ENCODE measurements around the gene MSH5.
"Not testable (repeated sequence)": the region's sequence is repeated elsewhere in the genome, so short reads cannot be mapped to it uniquely, and the experiment has no call there.

Gene MSH5

DNA sequence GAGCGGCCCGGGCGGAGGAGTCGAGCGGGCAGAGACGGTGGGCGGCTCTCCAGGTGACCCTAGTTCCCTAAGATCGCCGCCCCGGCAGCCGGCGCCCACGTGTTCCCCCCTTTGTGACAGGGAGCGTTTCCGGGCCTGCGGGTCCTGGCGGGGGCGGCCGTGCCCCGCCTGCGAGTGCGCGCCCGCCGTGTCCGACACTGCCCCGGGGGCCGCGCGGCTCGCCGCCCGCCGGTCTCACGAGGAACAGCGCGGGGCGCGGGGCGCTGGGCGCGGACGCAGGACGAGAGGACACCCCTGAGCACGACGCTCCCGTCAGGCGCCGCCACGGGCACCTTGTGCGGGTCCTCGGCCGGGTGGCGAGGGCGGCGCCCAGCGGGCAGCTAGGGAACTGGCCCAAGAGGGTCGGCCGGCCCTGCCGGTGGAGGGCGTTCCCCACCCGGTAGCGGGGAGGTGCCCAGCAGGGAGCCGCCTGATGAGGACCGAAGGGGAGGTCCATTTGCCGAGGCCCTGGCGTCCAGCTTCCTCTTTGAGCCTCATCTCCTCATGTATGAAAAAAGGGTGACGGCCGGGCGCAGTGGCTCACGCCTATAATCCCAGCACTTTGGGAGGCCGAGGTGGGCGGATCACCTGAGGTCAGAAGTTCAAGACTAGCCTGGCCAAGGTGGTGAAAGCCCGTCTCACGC is 56.0 kb downstream of the MSH5 start, which contains the start of gene VARS1:
TSS of gene VARS1 (minus strand) at position 137 of the 683 bp plus-strand sequence. CDS start 535 bp downstream, outside the sequence.
- in situ Hi-C loops (cut with HindIII; ENCODE audit: low sequenced_read_pairs): no loop called here

DNA sequence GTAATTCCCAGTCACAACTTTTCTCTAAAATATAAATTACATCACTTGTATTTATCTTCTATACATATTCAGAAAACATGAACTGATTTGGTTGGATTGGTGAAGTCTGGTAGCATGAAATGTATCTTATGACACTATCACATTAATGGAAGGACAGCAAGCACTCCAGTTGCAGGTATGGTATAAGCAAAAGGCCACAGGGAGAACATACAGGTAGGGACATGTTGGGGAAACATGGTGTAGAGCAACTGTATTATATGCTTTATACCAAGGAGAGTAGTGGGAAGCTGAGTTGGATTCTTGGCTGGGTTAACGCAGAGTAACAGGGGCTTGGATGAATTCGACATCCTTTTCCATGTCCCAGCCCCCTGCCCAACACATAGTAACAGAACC is 57.2 kb downstream of the MSH5 start:
- in situ Hi-C loops (cut with HindIII; ENCODE audit: low sequenced_read_pairs): no loop called here

DNA sequence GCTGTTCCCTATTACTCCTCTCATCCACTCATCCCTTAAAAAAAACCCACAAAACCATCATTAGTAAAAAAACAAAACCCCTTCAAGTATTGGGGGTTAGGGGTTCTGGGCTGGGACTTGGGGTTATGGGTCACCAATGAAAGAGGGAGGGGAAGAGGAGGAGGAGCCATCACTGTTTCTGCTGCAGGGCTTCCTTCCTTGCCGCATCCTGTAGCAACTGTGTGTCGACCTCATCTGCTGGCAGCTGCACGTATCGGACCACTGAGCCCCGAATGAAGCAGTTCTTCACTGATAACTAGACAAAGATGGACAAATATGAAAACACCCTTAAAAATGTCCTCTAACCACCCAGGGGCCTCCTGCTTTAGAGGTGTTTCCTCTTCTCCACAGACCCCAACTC is 57.8 kb downstream of the MSH5 start:
- in situ Hi-C loops (cut with HindIII; ENCODE audit: low sequenced_read_pairs): no loop called here

- in situ Hi-C loops (cut with HindIII; ENCODE audit: low sequenced_read_pairs): no loop called here
Observed at GRCh38 chr6:31799781-31800180, 60.0 kb downstream of the MSH5 start.

DNA sequence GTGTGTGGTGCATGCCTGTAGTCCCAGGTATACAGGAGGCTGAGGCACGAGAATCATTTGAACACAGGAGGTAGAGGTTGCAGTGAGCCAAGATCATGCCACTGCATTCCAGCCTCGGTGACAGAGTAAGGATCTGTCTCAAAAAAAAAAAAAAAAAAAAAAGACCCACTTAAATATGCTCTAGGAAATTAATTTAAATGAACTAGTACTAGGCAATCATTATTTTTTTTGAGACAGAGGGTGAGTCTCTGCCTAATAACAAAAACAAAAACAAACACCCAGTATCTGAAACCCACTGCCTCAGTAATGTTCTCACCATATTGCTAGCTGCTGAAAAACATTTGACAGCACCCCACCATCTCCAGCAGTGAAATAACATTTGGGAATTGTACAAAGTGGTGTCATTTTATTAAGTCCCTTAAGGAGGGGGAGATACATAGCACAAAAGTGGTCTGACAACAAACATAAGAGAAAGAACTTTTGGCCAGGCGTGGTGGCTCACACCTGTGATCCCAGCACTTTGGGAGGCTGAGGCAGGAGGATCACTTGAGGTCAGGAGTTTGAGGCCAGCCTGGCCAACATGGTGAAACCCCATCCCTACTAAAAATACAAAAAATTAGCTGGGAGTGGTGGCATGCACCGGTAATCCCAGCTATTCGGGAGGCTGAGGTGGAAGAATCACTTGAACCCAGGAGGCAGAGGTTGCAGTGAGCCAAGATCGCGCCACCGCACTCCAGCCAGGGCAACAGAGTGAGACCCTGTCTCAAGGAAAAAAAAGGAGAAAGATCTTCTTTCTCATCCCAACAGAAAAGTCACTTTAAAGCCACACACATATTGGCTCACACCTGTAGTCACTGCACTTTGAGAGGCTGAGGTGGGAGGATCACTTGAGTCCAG is 61.5 kb downstream of the MSH5 start:
- in situ Hi-C loops (cut with HindIII; ENCODE audit: low sequenced_read_pairs): not testable (repeated sequence)

DNA sequence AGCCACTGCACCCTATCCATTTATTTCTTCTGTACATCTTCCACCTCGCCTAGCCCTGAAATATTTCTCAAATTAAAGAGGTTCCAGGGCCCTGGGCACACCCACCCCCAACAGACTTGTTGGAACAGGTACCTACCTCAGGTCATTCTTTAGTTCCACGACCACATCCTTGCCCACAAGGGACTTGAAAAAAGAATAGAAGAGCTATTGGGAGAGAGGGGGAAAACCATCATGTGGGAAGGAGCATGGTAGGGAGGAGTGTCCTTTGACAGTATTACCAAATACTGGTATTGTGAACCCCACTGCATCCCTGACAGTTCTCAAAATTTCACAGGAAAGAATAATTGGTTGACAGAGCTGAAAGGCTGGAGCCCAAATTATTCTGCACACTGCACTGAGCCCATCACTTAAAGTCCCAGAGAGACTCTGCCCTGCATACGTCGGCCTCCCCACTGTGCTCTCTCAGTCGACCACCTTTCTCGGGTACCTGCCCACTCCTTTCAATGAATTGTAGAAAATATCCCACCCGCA is 66.2 kb downstream of the MSH5 start:
- in situ Hi-C loops (cut with HindIII; ENCODE audit: low sequenced_read_pairs): no loop called here

DNA sequence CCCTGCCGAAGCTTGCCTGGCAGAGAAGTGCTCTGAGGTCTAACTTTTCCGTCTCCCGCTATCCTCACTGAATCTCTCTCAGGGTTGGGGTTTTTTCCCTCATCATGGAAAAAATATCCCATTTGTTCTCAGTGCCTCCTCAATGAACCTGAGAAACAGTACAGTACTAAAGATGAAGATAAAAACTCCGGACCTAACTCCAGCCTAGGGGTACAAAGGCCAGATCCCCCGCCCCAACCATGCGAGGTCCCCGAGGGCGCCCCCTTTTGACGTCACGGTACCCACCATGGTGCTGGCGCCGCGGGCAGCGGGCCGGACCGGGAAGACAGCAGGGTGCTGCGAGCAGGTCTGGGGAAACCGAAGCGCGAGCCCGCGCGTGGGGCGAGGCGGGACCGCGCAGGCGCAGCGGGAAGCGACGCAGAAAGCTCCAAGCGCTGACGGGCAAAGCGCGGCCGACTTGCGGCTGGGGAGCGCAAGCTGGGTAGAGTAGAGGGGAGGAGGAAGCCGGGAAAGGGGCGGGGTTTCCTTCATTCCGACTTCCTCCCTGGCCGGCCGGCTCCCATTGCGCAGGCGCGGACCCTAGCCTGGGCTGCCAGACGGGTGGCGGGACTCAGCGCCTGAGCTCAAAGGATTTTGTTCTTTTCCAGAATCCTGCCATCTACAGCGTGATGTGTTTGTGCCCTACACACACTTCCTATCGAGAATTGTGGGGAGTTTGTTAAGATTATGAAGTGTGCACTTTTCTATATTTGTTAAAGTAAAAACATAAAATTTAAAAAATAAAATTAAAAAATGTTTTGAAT is 66.9 kb downstream of the MSH5 start, which contains the start of gene LSM2:
TSS of gene LSM2 (minus strand) at position 497 of the 803 bp plus-strand sequence. CDS start at position 288, 209 bp downstream.
- in situ Hi-C loops (cut with HindIII; ENCODE audit: low sequenced_read_pairs): no loop called here

- in situ Hi-C loops (cut with HindIII; ENCODE audit: low sequenced_read_pairs): not testable (repeated sequence)
Observed at GRCh38 chr6:31808599-31808998, 68.8 kb downstream of the MSH5 start.

GRCh38 chr6:31811645-31812044 is 71.8 kb downstream of the MSH5 start:
- in situ Hi-C loops (cut with HindIII; ENCODE audit: low sequenced_read_pairs): no loop called here

All from DLD1 (cell line).